Breast epithelium (tissue), 3 donors: ENCODE data around the gene PAK5.

Experiments
- CTCF ChIP-seq, 3 donors: fragments of 450-650 bp; IDR thresholded peaks; one replicate each; pipeline ENCODE4 v1.5.1; 2016 to 2017; ENCODE audit warnings: antibody characterized with exemption in 3 of 3, mild to moderate bottlenecking in 3 of 3, moderate library complexity in 3 of 3
- POLR2A ChIP-seq: fragments of 450-650 bp; IDR thresholded peaks from one replicate; pipeline ENCODE4 v1.6.1; 2016; ENCODE audit warnings: antibody characterized with exemption, mild to moderate bottlenecking, moderate library complexity
- POLR2AphosphoS5 ChIP-seq, 3 donors: sonication (generic); formaldehyde crosslinking; IDR thresholded peaks; one replicate each; pipeline ENCODE4 v1.6.1; 2017; ENCODE audit warnings: antibody characterized with exemption in 3 of 3

GRCh38 chr20:9634327-9634726 lies 204.5 kb downstream of the PAK5 start:
- TF ChIP-seq POLR2A = no peak
- no peak for TF ChIP-seq CTCF (IDR thresholded peaks at IDR 0.05)
- no peak for TF ChIP-seq POLR2AphosphoS5 (IDR thresholded peaks at IDR 0.05)
